ENCODE measurements around the gene DTL. TPM values are rescaled to one million over a fixed set of nuclear protein-coding genes. Genes with fewer than 3 reads are reported as not detected.

The DTL gene
- total RNA-seq, 1 experiment from 2014 or later, result 41.0 TPM

DNA sequence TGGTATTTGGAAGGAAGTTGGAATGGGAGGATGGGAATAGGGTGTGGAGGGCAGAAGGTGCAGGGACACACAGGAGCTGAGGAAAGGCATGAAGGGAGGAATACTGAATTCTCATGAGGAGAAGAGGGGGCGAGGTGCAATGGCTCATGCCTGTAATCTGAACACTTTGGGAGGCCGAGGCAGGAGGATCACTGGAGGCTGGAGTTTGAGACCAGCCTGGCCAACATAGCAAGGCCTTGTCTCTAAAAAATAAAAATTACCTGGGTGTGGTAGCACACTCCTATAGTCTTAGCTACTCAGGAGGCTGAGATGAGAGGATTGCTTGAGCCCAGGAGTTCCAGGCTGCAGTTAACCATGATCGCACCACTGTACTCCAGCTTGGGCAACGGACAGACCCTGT lies 117.3 kb downstream of the DTL start (continued):
- TF ChIP-seq YY1 (IDR thresholded peaks at IDR 0.05; ENCODE audit: extremely low read depth, insufficient replicate concordance, low read depth, low read length) (no peak), JUND (IDR thresholded peaks at IDR 0.05) (no peak)
- TF ChIP-seq, protein P1, sequence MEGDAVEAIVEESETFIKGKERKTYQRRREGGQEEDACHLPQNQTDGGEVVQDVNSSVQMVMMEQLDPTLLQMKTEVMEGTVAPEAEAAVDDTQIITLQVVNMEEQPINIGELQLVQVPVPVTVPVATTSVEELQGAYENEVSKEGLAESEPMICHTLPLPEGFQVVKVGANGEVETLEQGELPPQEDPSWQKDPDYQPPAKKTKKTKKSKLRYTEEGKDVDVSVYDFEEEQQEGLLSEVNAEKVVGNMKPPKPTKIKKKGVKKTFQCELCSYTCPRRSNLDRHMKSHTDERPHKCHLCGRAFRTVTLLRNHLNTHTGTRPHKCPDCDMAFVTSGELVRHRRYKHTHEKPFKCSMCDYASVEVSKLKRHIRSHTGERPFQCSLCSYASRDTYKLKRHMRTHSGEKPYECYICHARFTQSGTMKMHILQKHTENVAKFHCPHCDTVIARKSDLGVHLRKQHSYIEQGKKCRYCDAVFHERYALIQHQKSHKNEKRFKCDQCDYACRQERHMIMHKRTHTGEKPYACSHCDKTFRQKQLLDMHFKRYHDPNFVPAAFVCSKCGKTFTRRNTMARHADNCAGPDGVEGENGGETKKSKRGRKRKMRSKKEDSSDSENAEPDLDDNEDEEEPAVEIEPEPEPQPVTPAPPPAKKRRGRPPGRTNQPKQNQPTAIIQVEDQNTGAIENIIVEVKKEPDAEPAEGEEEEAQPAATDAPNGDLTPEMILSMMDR (IDR thresholded peaks at IDR 0.05 in 2 of 3, conservative IDR thresholded peaks at IDR 0.05 in 1 of 3; ENCODE audit: borderline replicate concordance in 1 of 3, insufficient read depth in 1 of 3, low read depth in 2 of 3, low read length in 2 of 3), result no peak

DNA sequence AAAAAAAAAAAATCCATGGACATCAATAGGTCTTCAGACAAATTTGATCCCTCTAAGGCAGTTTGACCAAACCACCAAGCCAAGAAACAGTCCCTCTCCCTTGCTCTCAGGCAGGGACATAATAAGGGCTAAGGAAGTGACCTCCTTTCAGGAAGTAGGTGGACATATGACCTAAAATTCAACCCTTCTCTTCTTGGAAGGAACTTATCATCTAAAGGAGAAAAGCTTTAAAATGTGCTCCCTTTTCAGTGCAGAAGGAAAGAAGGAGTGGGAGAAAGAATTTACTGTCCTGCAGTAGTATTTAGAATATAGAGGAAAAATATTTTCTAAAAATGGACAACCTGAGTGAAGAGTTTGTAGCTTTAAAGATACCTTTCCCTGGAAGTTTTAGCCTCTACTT lies 118.1 kb downstream of the DTL start:
- H3K9me3 ChIP-seq (ENCODE audit: control insufficient read depth in 1 of 2, insufficient read depth in 1 of 2, low read depth in 1 of 2, low read length in 2 of 2), result no peaks in the 10 kb centered on the region
- ChIA-PET CTCF (no interaction called here), RAD21 (ENCODE audit: low non-redundant PET in 1 of 2, low total read pairs in 2 of 2, uncharacterized antibody in 2 of 2, unreplicated experiment in 2 of 2) (no interaction called here), POLR2A (no interaction called here)
- DNase-seq (ENCODE audit: low read depth, low spot score) (no peak), ATAC-seq (no peak)
- no peak overlapping the region for H3K27ac ChIP-seq (ENCODE audit: low read depth, low read length)
- no peaks in the 10 kb centered on the region for H3K9me2 ChIP-seq (ENCODE audit: insufficient read depth)
- no peak overlapping the region for H3K4me3 ChIP-seq (replicated peaks in 1 of 2; ENCODE audit: low read depth in 1 of 2, low read length in 2 of 2)
- H3K27me3 ChIP-seq (ENCODE audit: insufficient read depth, low read length), result no peaks in the 10 kb centered on the region
- no peaks in the 10 kb centered on the region for H3K79me2 ChIP-seq (ENCODE audit: insufficient read depth, low read length)
- no peak overlapping the region for H3K9ac ChIP-seq (ENCODE audit: low read length)
- no peak overlapping the region for H2AFZ ChIP-seq (ENCODE audit: low read depth, low read length, poor library complexity, severe bottlenecking)
- TF ChIP-seq POLR2AphosphoS5 (IDR thresholded peaks at IDR 0.05; ENCODE audit: low read depth, low read length) (no peak), ZNF274 (IDR thresholded peaks at IDR 0.05; ENCODE audit: low read depth, low read length) (no peak), SIN3A (IDR thresholded peaks at IDR 0.05; ENCODE audit: low read depth) (no peak), POLR2A (IDR thresholded peaks at IDR 0.05; ENCODE audit: borderline replicate concordance, extremely low read depth, insufficient read depth, insufficient read length) (no peak), CEBPB (IDR thresholded peaks at IDR 0.05; ENCODE audit: low read depth) (no peak), RAD21 (IDR thresholded peaks at IDR 0.05; ENCODE audit: low read depth) (no peak), EZH2 (IDR thresholded peaks at IDR 0.05) (no peak), CBX3 (IDR thresholded peaks at IDR 0.05; ENCODE audit: low read depth) (no peak), EZH2phosphoT487 (IDR thresholded peaks at IDR 0.05; ENCODE audit: borderline replicate concordance) (no peak), EGR1 (IDR thresholded peaks at IDR 0.05; ENCODE audit: low read depth) (no peak), YY1 (IDR thresholded peaks at IDR 0.05; ENCODE audit: extremely low read depth, insufficient replicate concordance, low read depth, low read length) (no peak)
- TF ChIP-seq, protein P2, sequence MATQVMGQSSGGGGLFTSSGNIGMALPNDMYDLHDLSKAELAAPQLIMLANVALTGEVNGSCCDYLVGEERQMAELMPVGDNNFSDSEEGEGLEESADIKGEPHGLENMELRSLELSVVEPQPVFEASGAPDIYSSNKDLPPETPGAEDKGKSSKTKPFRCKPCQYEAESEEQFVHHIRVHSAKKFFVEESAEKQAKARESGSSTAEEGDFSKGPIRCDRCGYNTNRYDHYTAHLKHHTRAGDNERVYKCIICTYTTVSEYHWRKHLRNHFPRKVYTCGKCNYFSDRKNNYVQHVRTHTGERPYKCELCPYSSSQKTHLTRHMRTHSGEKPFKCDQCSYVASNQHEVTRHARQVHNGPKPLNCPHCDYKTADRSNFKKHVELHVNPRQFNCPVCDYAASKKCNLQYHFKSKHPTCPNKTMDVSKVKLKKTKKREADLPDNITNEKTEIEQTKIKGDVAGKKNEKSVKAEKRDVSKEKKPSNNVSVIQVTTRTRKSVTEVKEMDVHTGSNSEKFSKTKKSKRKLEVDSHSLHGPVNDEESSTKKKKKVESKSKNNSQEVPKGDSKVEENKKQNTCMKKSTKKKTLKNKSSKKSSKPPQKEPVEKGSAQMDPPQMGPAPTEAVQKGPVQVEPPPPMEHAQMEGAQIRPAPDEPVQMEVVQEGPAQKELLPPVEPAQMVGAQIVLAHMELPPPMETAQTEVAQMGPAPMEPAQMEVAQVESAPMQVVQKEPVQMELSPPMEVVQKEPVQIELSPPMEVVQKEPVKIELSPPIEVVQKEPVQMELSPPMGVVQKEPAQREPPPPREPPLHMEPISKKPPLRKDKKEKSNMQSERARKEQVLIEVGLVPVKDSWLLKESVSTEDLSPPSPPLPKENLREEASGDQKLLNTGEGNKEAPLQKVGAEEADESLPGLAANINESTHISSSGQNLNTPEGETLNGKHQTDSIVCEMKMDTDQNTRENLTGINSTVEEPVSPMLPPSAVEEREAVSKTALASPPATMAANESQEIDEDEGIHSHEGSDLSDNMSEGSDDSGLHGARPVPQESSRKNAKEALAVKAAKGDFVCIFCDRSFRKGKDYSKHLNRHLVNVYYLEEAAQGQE (IDR thresholded peaks at IDR 0.05; ENCODE audit: low read depth), result no peak
- TF ChIP-seq, protein P3, sequence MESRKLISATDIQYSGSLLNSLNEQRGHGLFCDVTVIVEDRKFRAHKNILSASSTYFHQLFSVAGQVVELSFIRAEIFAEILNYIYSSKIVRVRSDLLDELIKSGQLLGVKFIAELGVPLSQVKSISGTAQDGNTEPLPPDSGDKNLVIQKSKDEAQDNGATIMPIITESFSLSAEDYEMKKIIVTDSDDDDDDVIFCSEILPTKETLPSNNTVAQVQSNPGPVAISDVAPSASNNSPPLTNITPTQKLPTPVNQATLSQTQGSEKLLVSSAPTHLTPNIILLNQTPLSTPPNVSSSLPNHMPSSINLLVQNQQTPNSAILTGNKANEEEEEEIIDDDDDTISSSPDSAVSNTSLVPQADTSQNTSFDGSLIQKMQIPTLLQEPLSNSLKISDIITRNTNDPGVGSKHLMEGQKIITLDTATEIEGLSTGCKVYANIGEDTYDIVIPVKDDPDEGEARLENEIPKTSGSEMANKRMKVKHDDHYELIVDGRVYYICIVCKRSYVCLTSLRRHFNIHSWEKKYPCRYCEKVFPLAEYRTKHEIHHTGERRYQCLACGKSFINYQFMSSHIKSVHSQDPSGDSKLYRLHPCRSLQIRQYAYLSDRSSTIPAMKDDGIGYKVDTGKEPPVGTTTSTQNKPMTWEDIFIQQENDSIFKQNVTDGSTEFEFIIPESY (IDR thresholded peaks at IDR 0.05; ENCODE audit: extremely low read depth, insufficient replicate concordance, low read length), result no peak
- TF ChIP-seq, protein P4, sequence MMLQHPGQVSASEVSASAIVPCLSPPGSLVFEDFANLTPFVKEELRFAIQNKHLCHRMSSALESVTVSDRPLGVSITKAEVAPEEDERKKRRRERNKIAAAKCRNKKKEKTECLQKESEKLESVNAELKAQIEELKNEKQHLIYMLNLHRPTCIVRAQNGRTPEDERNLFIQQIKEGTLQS (IDR thresholded peaks at IDR 0.05), result no peak
- TF ChIP-seq, protein P5, sequence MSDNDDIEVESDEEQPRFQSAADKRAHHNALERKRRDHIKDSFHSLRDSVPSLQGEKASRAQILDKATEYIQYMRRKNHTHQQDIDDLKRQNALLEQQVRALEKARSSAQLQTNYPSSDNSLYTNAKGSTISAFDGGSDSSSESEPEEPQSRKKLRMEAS (IDR thresholded peaks at IDR 0.05), result no peak
- H3K4me1 ChIP-seq (ENCODE audit: control insufficient read depth in 1 of 2, insufficient read depth in 2 of 2, low read length in 2 of 2), result no peaks in the 10 kb centered on the region
- no TSS peak for BruUV-seq (replicated peaks)
- no peaks in the 10 kb centered on the region for H3K36me3 ChIP-seq (ENCODE audit: control insufficient read depth in 1 of 2, insufficient read depth in 2 of 2, low read length in 2 of 2)
- intact Hi-C loops (cut with micrococcal nuclease), result no loop called here
- H3K4me2 ChIP-seq (ENCODE audit: low read length), result no peak overlapping the region
- H4K20me1 ChIP-seq (ENCODE audit: insufficient read depth), result no peaks in the 10 kb centered on the region

Data from HCT116 (cell line).